Neuronal stem cell (in vitro differentiated cells): ENCODE results near the gene GALNS.

Experiments
- DNase-seq: peaks from one replicate; pipeline ENCODE4 v3.0.0-alpha.2; 2013; ENCODE audit warnings: low spot score
- H2AFZ ChIP-seq: one replicate; pipeline ENCODE4 v1.6.1; 2013; ENCODE audit warnings: mild to moderate bottlenecking, low read length, inconsistent platforms
- H2AK5ac ChIP-seq: 2 replicates; pipeline ENCODE4 v1.6.1; 2013; ENCODE audit warnings: low read depth, mild to moderate bottlenecking, inconsistent platforms, low read length, moderate library complexity, mixed read lengths
- H2BK120ac ChIP-seq: 2 replicates; pipeline ENCODE4 v1.6.1; 2013; ENCODE audit warnings: low read depth, mild to moderate bottlenecking, inconsistent platforms, low read length, moderate library complexity, mixed read lengths
- H2BK12ac ChIP-seq: one replicate; pipeline ENCODE4 v1.6.1; 2013; ENCODE audit warnings: low read length, inconsistent platforms
- H2BK15ac ChIP-seq: 2 replicates; pipeline ENCODE4 v1.6.1; 2013; ENCODE audit warnings: mild to moderate bottlenecking, low read length, inconsistent platforms, mixed read lengths
- H2BK5ac ChIP-seq: one replicate; pipeline ENCODE4 v1.6.1; 2013; ENCODE audit warnings: inconsistent platforms, mild to moderate bottlenecking, low read length, moderate library complexity
- H3K14ac ChIP-seq: one replicate; pipeline ENCODE4 v1.6.1; 2013; ENCODE audit warnings: low read length, inconsistent platforms
- H3K18ac ChIP-seq: 2 replicates; pipeline ENCODE4 v1.6.1; 2013; ENCODE audit warnings: low read length, inconsistent platforms
- H3K23ac ChIP-seq: 2 replicates; pipeline ENCODE4 v1.6.1; 2013; ENCODE audit warnings: low read depth, mild to moderate bottlenecking, mixed read lengths, low read length, inconsistent platforms; ENCODE audit not compliant: poor library complexity
- H3K27ac ChIP-seq: replicated peaks from 3 replicates; pipeline ENCODE4 v1.5.1; 2013; ENCODE audit warnings: low read length, inconsistent platforms
- H3K27me3 ChIP-seq, 3 experiments: 2 replicates each; pipeline ENCODE4 v1.6.1; 2013; ENCODE audit warnings: low read length in 3 of 3, mild to moderate bottlenecking in 2 of 3, inconsistent platforms in 1 of 3, low read depth in 1 of 3, mixed read lengths in 1 of 3, moderate library complexity in 1 of 3; ENCODE audit not compliant: control insufficient read depth in 3 of 3, insufficient read depth in 3 of 3
- H3K36me3 ChIP-seq, 2 donors: replicated peaks in 1 of 2; 2 replicates each; pipeline ENCODE4 v1.6.1; 2013; ENCODE audit warnings: low read length in 2 of 2; ENCODE audit not compliant: control insufficient read depth in 2 of 2, insufficient read depth in 2 of 2
- H3K4ac ChIP-seq: 2 replicates; pipeline ENCODE4 v1.6.1; 2013; ENCODE audit warnings: inconsistent platforms, mild to moderate bottlenecking, low read length, moderate library complexity
- H3K4me1 ChIP-seq, 2 donors: 1 replicate in 1 of 2; 2 replicates in 1 of 2; pipeline ENCODE4 v1.6.1; 2013; ENCODE audit warnings: low read length in 2 of 2, low read depth in 1 of 2; ENCODE audit not compliant: control insufficient read depth in 2 of 2, insufficient read depth in 1 of 2
- H3K4me2 ChIP-seq: one replicate; pipeline ENCODE4 v1.6.1; 2013; ENCODE audit warnings: mild to moderate bottlenecking, low read length, inconsistent platforms; ENCODE audit not compliant: insufficient read depth, poor library complexity, severe bottlenecking
- H3K4me3 ChIP-seq, 2 donors: 2 replicates each; pipeline ENCODE4 v1.5.1; 2013; ENCODE audit warnings: low read length in 2 of 2, mild to moderate bottlenecking in 2 of 2, inconsistent platforms in 1 of 2, moderate library complexity in 1 of 2
- H3K79me1 ChIP-seq: one replicate; pipeline ENCODE4 v1.6.1; 2013; ENCODE audit warnings: low read depth, mild to moderate bottlenecking, inconsistent platforms, low read length, moderate library complexity
- H3K9ac ChIP-seq: one replicate; pipeline ENCODE4 v1.6.1; 2013; ENCODE audit warnings: mild to moderate bottlenecking, low read depth, low read length, inconsistent platforms; ENCODE audit not compliant: poor library complexity
- H3K9me3 ChIP-seq, 2 donors: replicated peaks in 1 of 2; 2 replicates each; pipeline versions ENCODE3 to v1.6.1; 2013; ENCODE audit warnings: low read length in 2 of 2, mild to moderate bottlenecking in 2 of 2, inconsistent platforms in 1 of 2, low read depth in 1 of 2, mixed read lengths in 1 of 2, moderate library complexity in 1 of 2; ENCODE audit not compliant: control insufficient read depth in 2 of 2, insufficient read depth in 1 of 2
- H4K8ac ChIP-seq: one replicate; pipeline ENCODE4 v1.6.1; 2013; ENCODE audit warnings: low read depth, mild to moderate bottlenecking, inconsistent platforms, low read length, moderate library complexity
- H4K91ac ChIP-seq: one replicate; pipeline ENCODE4 v1.6.1; 2013; ENCODE audit warnings: low read length, low read depth, mild to moderate bottlenecking, inconsistent platforms; ENCODE audit not compliant: poor library complexity
- WGBS, 2 donors: extraction: QIAGEN DNeasy Blood & Tissue Kit; methylation state at CpG; one replicate each; pipeline ENCODE4 v1.1.7; 2013; ENCODE audit warnings: missing lambda C conversion rate in 2 of 2, mixed read lengths in 1 of 2; ENCODE audit not compliant: insufficient read length in 2 of 2, insufficient replicate concordance in 1 of 2; ENCODE audit errors: extremely low coverage in 2 of 2; 5-methylcytosine and 5-hydroxymethylcytosine counted together

The GALNS gene

GRCh38 chr16:88865742-88866141, 9.0 kb upstream of the GALNS start:
- Histone ChIP-seq H3K4me3 (peak overlapping the region in 1 of 2 donors; percentile 16), H3K4ac (peak overlapping the region; percentile 53), H3K4me2 (no peak overlapping the region), H4K8ac (no peak overlapping the region), H3K14ac (peak overlapping the region; percentile 21), H3K9ac (no peak overlapping the region), H3K4me1 (peaks cover 0 to 2% of the 10 kb centered on the region in 2 donors), H3K79me1 (peaks cover 2% of the 10 kb centered on the region), H3K18ac (peak overlapping the region; percentile 57), H2BK12ac (peak overlapping the region; percentile 58), H3K27me3 (peaks cover 0 to 42% (median 0%) of the 10 kb centered on the region in 3 experiments), H4K91ac (no peak overlapping the region), H2BK120ac (no peak overlapping the region), H3K36me3 (peaks cover 6 to 12% of the 10 kb centered on the region in 2 donors), H3K27ac (no peak overlapping the region), H3K23ac (no peak overlapping the region), H2BK15ac (no peak overlapping the region), H2BK5ac (no peak overlapping the region), H2AK5ac (peak overlapping the region; percentile 56), H3K9me3 (no peaks in the 10 kb centered on the region), H2AFZ (no peak overlapping the region)
- no peak for DNase-seq
- no CpG with 5 or more reads among the region's 15 CpGs for WGBS, 2 donors

DNA sequence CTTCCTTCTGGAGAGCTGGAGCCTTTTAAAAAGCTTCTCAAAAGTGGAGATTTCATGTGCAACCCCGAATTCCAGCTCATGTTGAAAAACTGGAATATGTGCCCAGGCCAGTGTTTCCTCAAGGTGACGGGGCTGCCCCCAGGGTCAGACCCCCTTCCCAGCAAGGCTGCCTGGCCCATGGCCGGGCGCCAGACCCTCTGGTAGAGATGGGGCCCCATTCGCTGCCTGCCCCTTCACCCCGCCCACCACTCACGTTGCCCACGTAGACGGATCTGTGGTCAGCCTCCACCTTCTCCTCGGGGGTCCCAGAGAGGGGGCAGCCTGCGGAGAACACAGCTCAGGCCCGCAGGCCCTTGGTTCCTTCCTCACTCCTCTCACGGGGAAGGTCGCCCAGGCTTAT, 8.6 kb upstream of the GALNS start:
- Histone ChIP-seq H3K9me3 (no peaks in the 10 kb centered on the region), H3K4ac (no peak overlapping the region), H4K91ac (no peak overlapping the region), H3K4me2 (no peak overlapping the region), H3K79me1 (peaks cover 2% of the 10 kb centered on the region), H3K14ac (no peak overlapping the region), H4K8ac (no peak overlapping the region), H3K27me3 (peaks cover 0 to 38% (median 0%) of the 10 kb centered on the region in 3 experiments), H3K23ac (no peak overlapping the region), H2BK12ac (peak overlapping the region; percentile 58), H2AK5ac (peak overlapping the region; percentile 56), H3K18ac (no peak overlapping the region), H2BK120ac (no peak overlapping the region), H3K27ac (no peak overlapping the region), H2AFZ (no peak overlapping the region), H3K4me3 (no peak overlapping the region), H2BK5ac (no peak overlapping the region), H3K4me1 (peaks cover 0 to 2% of the 10 kb centered on the region in 2 donors), H2BK15ac (no peak overlapping the region), H3K36me3 (peaks cover 9 to 16% of the 10 kb centered on the region in 2 donors), H3K9ac (no peak overlapping the region)
- no CpG with 5 or more reads among the region's 14 CpGs for WGBS, 2 donors
- no peak for DNase-seq

DNA sequence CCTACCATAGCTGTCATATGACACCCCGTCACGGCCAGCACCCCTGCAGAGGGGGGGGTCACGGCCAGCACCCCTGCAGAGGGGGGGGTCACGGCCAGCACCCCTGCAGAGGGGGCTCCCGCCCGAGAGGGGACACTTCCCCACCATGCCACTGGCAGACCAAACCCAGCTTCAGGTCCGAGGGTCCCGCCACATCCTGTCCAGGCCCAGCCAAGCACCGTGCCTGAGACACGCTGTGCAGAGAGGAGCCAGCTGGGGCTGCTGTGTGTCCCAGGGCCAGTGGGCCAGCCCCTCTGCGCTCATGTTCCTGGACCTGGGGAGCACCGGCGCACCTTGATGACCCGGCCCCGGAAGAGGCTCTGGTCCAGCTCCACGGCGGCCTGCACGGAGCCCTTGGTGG, 7.8 kb upstream of the GALNS start:
- H3K4ac ChIP-seq, result no peak overlapping the region
- H3K9ac ChIP-seq, result no peak overlapping the region
- H3K14ac ChIP-seq, result no peak overlapping the region
- no peak overlapping the region for H2BK5ac ChIP-seq
- H3K23ac ChIP-seq, result no peak overlapping the region
- no peak overlapping the region for H4K91ac ChIP-seq
- H3K79me1 ChIP-seq, result peaks cover 2% of the 10 kb centered on the region
- no peak overlapping the region for H3K18ac ChIP-seq
- H3K9me3 ChIP-seq, result no peaks in the 10 kb centered on the region
- no peak overlapping the region for H3K4me2 ChIP-seq
- H2BK12ac ChIP-seq, result no peak overlapping the region
- WGBS, 2 donors, result no CpG with 5 or more reads among the region's 18 CpGs
- peaks cover 16 to 24% of the 10 kb centered on the region in 2 donors for H3K36me3 ChIP-seq
- no peak overlapping the region for H3K4me3 ChIP-seq
- H2BK120ac ChIP-seq, result no peak overlapping the region
- no peak overlapping the region for H3K27ac ChIP-seq
- DNase-seq, result no peak
- peaks cover 0 to 32% (median 0%) of the 10 kb centered on the region in 3 experiments for H3K27me3 ChIP-seq
- H2BK15ac ChIP-seq, result no peak overlapping the region
- H4K8ac ChIP-seq, result no peak overlapping the region
- peaks cover 0 to 2% of the 10 kb centered on the region in 2 donors for H3K4me1 ChIP-seq
- H2AFZ ChIP-seq, result no peak overlapping the region
- no peak overlapping the region for H2AK5ac ChIP-seq

DNA sequence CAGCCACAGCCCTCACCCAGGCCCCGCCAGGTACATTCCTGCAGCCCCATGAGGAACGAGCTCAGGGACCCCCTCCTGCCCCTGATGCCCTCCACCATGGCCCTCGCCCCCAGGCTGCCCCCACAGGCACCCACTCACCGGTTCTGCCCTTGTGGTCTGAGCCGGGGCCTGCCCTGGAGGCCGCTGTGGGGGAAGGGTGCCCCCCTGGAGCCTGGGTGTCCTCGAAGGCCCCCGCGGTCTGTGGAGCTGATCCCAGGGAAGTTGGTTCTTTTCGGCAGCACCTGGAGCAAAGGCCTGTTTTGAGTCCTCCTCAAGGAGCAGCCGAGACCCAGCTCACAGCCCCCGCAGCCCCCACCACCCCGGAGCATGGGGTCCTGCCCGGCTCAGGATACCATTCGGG, 7.4 kb upstream of the GALNS start:
- no CpG with 5 or more reads among the region's 15 CpGs for WGBS, 2 donors
- Histone ChIP-seq H3K27me3 (peaks cover 0 to 28% (median 0%) of the 10 kb centered on the region in 3 experiments), H2BK120ac (no peak overlapping the region), H4K8ac (no peak overlapping the region), H3K14ac (no peak overlapping the region), H3K4me1 (peaks cover 0 to 2% of the 10 kb centered on the region in 2 donors), H3K4me3 (no peak overlapping the region), H2AFZ (no peak overlapping the region), H2BK12ac (no peak overlapping the region), H3K36me3 (peaks cover 17 to 29% of the 10 kb centered on the region in 2 donors), H3K27ac (no peak overlapping the region), H3K18ac (no peak overlapping the region), H4K91ac (no peak overlapping the region), H3K4me2 (no peak overlapping the region), H2BK15ac (no peak overlapping the region), H3K9ac (no peak overlapping the region), H3K9me3 (no peaks in the 10 kb centered on the region), H3K23ac (peak overlapping the region; percentile 43), H2BK5ac (no peak overlapping the region), H2AK5ac (peak overlapping the region; percentile 63), H3K4ac (no peak overlapping the region), H3K79me1 (peaks cover 2% of the 10 kb centered on the region)
- DNase-seq, result no peak
